ENCODE data around the gene APOL3. TPM values are rescaled to one million over a fixed set of nuclear protein-coding genes. Genes with fewer than 3 reads are reported as not detected.
A peak's percentile ranks its signal among the peaks of the same experiment; 100 is the strongest.
"Not testable (repeated sequence)": the region's sequence is repeated elsewhere in the genome, so short reads cannot be mapped to it uniquely, and the experiment has no call there.

Gene APOL3
- total RNA-seq, 4 donors from 2014 or later, result 14.8 to 98.2 (median 16.5) TPM

DNA sequence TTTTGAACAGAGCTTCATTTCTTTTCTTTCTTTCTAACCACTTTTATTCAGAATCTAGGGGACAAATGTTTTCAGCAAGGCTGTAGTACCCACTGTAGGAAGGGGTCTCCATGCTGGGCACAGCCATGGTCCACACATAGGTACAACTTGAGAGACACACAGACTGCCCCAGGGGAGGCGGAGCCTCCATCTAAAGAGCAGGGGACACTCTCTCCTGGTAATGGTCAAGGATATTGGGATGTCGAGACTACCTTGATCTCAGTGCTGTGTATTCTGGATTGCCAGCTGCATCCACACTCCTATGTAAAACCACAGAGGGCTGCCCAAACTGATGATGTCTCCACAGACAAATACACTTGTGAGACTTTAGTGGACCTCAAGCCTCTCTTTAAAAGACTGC is 2.9 kb upstream of the APOL3 start:
- TF ChIP-seq, protein P1, sequence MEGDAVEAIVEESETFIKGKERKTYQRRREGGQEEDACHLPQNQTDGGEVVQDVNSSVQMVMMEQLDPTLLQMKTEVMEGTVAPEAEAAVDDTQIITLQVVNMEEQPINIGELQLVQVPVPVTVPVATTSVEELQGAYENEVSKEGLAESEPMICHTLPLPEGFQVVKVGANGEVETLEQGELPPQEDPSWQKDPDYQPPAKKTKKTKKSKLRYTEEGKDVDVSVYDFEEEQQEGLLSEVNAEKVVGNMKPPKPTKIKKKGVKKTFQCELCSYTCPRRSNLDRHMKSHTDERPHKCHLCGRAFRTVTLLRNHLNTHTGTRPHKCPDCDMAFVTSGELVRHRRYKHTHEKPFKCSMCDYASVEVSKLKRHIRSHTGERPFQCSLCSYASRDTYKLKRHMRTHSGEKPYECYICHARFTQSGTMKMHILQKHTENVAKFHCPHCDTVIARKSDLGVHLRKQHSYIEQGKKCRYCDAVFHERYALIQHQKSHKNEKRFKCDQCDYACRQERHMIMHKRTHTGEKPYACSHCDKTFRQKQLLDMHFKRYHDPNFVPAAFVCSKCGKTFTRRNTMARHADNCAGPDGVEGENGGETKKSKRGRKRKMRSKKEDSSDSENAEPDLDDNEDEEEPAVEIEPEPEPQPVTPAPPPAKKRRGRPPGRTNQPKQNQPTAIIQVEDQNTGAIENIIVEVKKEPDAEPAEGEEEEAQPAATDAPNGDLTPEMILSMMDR (IDR thresholded peaks at IDR 0.05), result no peak
- TF ChIP-seq POLR2A (IDR thresholded peaks at IDR 0.05), result no peak
- peak overlapping the region in 1 of 4 donors; percentile 89 for H3K27ac ChIP-seq
- no peak overlapping the region for H3K4me3 ChIP-seq

DNA sequence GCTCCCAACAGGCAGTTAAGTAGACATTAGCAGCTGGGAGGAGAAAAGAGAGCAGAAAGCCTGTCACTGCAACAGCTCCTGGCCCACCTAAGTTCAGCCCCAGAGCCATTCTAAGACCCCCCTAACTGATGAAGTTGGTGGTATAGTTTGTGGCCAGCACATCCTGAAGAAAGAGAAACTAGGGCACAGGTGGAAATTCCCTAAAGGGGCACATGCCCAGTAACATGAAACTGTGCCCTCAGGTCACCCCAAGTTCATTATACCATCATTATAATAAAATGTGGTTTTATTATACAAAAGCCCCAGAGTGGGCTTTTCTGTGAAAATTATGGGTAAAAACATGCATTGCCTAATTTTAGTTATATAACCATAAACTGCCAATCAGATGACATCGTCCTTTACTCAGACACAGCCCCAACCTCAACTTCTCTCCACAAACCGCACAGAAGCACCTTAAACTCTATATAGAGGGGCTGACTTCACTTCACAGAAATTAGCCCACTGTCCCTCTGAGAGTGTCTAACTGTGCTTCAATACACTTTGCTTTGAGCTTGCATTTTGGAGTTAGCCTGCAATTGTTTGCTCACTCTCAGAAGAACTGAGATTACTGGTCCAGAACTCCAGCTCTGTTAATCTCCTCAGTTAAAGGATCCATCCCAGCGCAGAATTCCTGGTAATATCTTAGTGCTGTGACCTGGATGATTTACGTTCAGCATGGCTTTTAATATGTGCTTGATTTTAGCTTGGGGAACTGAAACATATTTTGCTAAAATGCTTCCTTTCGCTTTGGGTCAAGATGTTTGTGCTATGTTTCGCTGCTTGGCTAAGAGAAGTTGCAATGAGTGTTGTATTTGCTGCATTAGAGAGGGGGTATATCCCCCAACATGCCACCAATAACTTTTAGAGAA is 1.8 kb upstream of the APOL3 start:
- Histone ChIP-seq H3K27me3 (no peaks in the 10 kb centered on the region), H3K36me3 (no peaks in the 10 kb centered on the region), H3K4me3 (no peak overlapping the region), H3K4me1 (peaks cover 0 to 34% (median 33%) of the 10 kb centered on the region in 4 donors), H3K27ac (peak overlapping the region; percentile 87 to 92 (median 90)), H3K9me3 (no peaks in the 10 kb centered on the region)
- TF ChIP-seq, protein P1 (IDR thresholded peaks at IDR 0.05), result no peak
- TF ChIP-seq POLR2A (IDR thresholded peaks at IDR 0.05), result no peak
- DNase-seq, result no peak

More for the DNA sequence above, 2.9 kb upstream of the APOL3 start:
- no peaks in the 10 kb centered on the region for H3K9me3 ChIP-seq
- DNase-seq, result no peak
- H3K27me3 ChIP-seq, result no peaks in the 10 kb centered on the region
- H3K36me3 ChIP-seq, result no peaks in the 10 kb centered on the region
- peaks cover 0 to 26% (median 22%) of the 10 kb centered on the region in 4 donors for H3K4me1 ChIP-seq

DNA sequence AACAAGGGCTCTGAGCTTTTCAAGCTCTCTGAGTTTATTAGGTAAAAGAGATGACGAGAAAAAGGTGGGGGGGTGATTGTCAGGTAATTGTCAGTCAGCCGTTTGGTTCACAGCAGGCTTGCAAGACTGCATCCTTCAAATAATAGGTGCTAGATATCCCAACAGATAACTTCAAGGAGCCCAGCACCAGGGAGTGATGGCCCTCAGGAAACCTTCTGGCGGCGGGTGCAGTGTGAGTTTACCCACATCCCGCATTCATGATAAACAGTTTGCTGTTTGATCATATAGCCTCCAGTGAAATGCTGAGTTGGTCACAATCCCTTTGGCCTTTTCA is 1.2 kb upstream of the APOL3 start:
- not testable (repeated sequence) for H3K4me3 ChIP-seq, H3K36me3 ChIP-seq, H3K27me3 ChIP-seq, H3K9me3 ChIP-seq
- H3K27ac ChIP-seq, result peak overlapping the region; percentile 87 to 92 (median 90)
- peak in 1 of 3 donors; percentile 43 for DNase-seq
- peaks cover 0 to 34% (median 34%) of the 10 kb centered on the region in 4 donors for H3K4me1 ChIP-seq

DNA sequence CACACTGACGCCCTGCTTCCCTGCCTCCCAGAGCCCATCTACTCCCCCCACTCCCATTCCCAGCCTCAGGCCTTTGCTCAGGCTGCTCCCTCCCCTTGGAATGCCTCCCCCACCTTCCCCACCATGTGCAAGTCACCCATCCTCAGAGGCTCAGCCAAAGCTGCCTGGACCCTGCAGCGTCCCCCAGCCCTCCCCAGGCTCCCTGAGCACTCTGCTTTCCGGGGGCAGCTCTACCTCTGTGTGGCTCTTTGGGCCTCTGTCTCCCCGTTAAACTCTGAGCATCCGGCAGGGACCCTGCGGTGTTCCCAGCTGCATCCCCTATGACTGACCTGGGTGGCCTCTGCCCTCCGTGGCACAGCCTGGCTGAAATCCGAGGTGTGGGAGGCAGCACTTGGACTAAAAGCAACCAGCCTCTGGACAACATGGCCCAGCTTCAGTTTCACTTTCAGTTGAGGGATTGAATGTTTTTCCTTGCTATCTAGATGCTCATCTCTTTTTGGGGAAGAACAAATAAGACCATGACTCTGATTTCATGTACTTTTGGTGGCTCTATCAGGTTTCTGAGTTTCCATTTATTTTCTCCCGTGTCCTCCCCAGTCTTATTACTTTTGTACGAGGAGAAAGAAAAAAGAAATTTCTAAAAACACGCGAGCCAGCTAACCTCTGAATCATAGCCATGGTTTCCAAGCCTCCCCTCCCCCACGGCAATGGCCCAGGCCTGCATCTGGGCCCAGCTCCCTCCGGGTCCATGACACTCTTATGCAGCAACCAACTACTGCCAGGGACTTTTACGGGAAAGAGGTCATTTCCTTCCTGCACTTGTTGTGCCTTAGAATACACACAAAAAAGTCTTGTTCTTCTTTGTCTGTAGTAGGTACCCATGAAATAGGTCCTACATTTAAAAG is 3.8 kb downstream of the APOL3 start:
- Histone ChIP-seq H3K4me1 (peaks cover 0 to 58% (median 43%) of the 10 kb centered on the region in 4 donors), H3K36me3 (no peaks in the 10 kb centered on the region), H3K4me3 (peak overlapping the region; percentile 26 to 62 (median 46)), H3K27ac (peak overlapping the region; percentile 87 to 92 (median 90)), H3K27me3 (no peaks in the 10 kb centered on the region), H3K9me3 (no peaks in the 10 kb centered on the region)
- peak; percentile 67 to 87 (median 67) for DNase-seq
- peak in 1 of 2 donors; percentile 12 for TF ChIP-seq POLR2A (IDR thresholded peaks at IDR 0.05)
- TF ChIP-seq, protein P1 (IDR thresholded peaks at IDR 0.05), result no peak

DNA sequence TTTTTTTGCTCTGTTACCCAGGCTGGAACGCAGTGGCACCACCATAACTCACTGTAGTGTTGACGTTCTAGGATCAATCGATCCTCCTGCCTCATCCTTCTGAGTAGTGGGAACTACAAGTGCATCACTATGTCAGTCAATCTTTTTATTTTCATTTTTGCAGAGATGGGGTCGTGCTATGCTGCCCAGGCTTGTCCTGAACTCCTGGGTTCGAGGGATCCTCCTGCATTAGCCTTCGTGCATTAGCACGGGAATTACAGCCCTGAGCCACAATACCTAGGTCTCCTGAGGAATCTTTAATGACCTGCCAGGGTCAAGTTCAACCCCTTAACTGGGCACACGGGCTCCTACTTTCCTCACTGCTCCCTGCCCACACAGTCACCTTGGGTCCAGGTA is 4.4 kb downstream of the APOL3 start:
- H3K4me3 ChIP-seq, result peak overlapping the region; percentile 26 to 62 (median 46)
- no peak for DNase-seq
- no peaks in the 10 kb centered on the region for H3K27me3 ChIP-seq
- H3K9me3 ChIP-seq, result no peaks in the 10 kb centered on the region
- TF ChIP-seq POLR2A (IDR thresholded peaks at IDR 0.05), result no peak
- TF ChIP-seq, protein P1 (IDR thresholded peaks at IDR 0.05), result no peak
- H3K4me1 ChIP-seq, result peaks cover 0 to 54% (median 38%) of the 10 kb centered on the region in 4 donors
- no peaks in the 10 kb centered on the region for H3K36me3 ChIP-seq
- H3K27ac ChIP-seq, result peak overlapping the region; percentile 87 to 92 (median 90)

Measured in Peyer's patch (tissue), 4 donors.